HG03439 (cell line): Measurements from ENCODE around the gene KCNAB1.
"Not testable (repeated sequence)": the region's sequence is repeated elsewhere in the genome, so short reads cannot be mapped to it uniquely, and the experiment has no call there.

Experiments
- ATAC-seq: cut with Tn5 transposase; IDR thresholded peaks from one replicate; pipeline ENCODE4 v1.9.1; 2021; ENCODE audit warnings: mild to moderate bottlenecking, moderate library complexity; ENCODE audit not compliant: unreplicated experiment

Gene KCNAB1

GRCh38 chr3:156554842-156555687 lies 434.7 kb downstream of the KCNAB1 start, which contains the start of gene SSR3:
Gene SSR3 (minus strand): TSS chr3:156555117. CDS start chr3:156555089, 28 bp downstream.
- peak; percentile 99 for ATAC-seq

GRCh38 chr3:156558389-156558788 lies 438.0 kb downstream of the KCNAB1 start:
- no peak for ATAC-seq

GRCh38 chr3:156559321-156559720 lies 438.9 kb downstream of the KCNAB1 start:
- ATAC-seq = no peak

GRCh38 chr3:156561533-156561932 lies 441.2 kb downstream of the KCNAB1 start:
- no peak for ATAC-seq

- ATAC-seq = not testable (repeated sequence)
These were observed 442.1 kb downstream of the KCNAB1 start for GRCh38 chr3:156562486-156562885.

GRCh38 chr3:156563900-156564682 lies 443.7 kb downstream of the KCNAB1 start:
- ATAC-seq = no peak

- not testable (repeated sequence) for ATAC-seq
These were observed 448.6 kb downstream of the KCNAB1 start for GRCh38 chr3:156569016-156569415.

GRCh38 chr3:156569881-156570280 lies 449.5 kb downstream of the KCNAB1 start:
- ATAC-seq = not testable (repeated sequence)

- no peak for ATAC-seq
These were observed 455.3 kb downstream of the KCNAB1 start for GRCh38 chr3:156575641-156576040.

GRCh38 chr3:156576051-156576450 lies 455.7 kb downstream of the KCNAB1 start:
- ATAC-seq = no peak

GRCh38 chr3:156576651-156577348 lies 456.4 kb downstream of the KCNAB1 start:
- ATAC-seq = no peak

- ATAC-seq = no peak
These were observed 457.4 kb downstream of the KCNAB1 start for GRCh38 chr3:156577736-156578135.

GRCh38 chr3:156579427-156579851 lies 459.1 kb downstream of the KCNAB1 start:
- ATAC-seq = no peak

GRCh38 chr3:156581033-156581432 lies 460.7 kb downstream of the KCNAB1 start:
- no peak for ATAC-seq

GRCh38 chr3:156581954-156582353 lies 461.6 kb downstream of the KCNAB1 start:
- no peak for ATAC-seq

GRCh38 chr3:156582532-156583183 lies 462.3 kb downstream of the KCNAB1 start:
- no peak for ATAC-seq

GRCh38 chr3:156583469-156583868 lies 463.1 kb downstream of the KCNAB1 start:
- ATAC-seq = no peak

- ATAC-seq = peak; percentile 74
These were observed 466.8 kb downstream of the KCNAB1 start for GRCh38 chr3:156586905-156587759.

- ATAC-seq = peak; percentile 37
These were observed 467.3 kb downstream of the KCNAB1 start for GRCh38 chr3:156587760-156588069.
